CD4-positive, alpha-beta T cell (primary cell): ENCODE results near the gene CDH22. TPM values are rescaled to one million over a fixed set of nuclear protein-coding genes. Genes with fewer than 3 reads are reported as not detected.

Experiments used
- ATAC-seq: fragments of 200-7000 bp; cut with Tn5 transposase; one replicate; pipeline ENCODE4 v1.10.0; 2022; ENCODE audit warnings: mild to moderate bottlenecking; ENCODE audit not compliant: poor library complexity
- CTCF ChIA-PET: fragments of 350-600 bp; sonication (Branson Sonifier 250); formaldehyde crosslinking; loops from one replicate; lab custom pipeline; 2021; ENCODE audit warnings: antibody characterized with exemption, inconsistent platforms; lab: Charles Lee
- POLR2A ChIA-PET: fragments of 350-600 bp; sonication (Branson Sonifier 250); formaldehyde crosslinking; loops from one replicate; lab custom pipeline; 2021; ENCODE audit warnings: antibody characterized with exemption, inconsistent platforms; lab: Charles Lee
- DNase-seq, 14 experiments: peaks; one replicate each; pipeline ENCODE4 v3.0.0-alpha.2; 2013 to 2020; ENCODE audit warnings: mixed read lengths in 2 of 14
- H3K27ac ChIP-seq, 2 donors: one replicate each; pipeline versions ENCODE4 v1.5.1 to v1.7.0; 2013; ENCODE audit warnings: low read length in 2 of 2, low read depth in 1 of 2, mild to moderate bottlenecking in 1 of 2
- H3K27me3 ChIP-seq, 2 experiments: 1 replicate in 1 of 2; 2 replicates in 1 of 2; pipeline versions ENCODE4 v1.6.1 to v1.7.0; 2013; ENCODE audit warnings: low read length in 2 of 2, control low read depth in 1 of 2, mild to moderate bottlenecking in 1 of 2, moderate library complexity in 1 of 2; ENCODE audit not compliant: insufficient read depth in 2 of 2, control insufficient read depth in 1 of 2
- H3K36me3 ChIP-seq: one replicate; pipeline ENCODE4 v1.6.1; 2013; ENCODE audit warnings: low read length, control low read depth; ENCODE audit not compliant: insufficient read depth
- H3K4me1 ChIP-seq: one replicate; pipeline ENCODE4 v1.6.1; 2013; ENCODE audit warnings: low read length, control low read depth; ENCODE audit not compliant: insufficient read depth
- H3K4me3 ChIP-seq: one replicate; pipeline ENCODE4 v1.5.1; 2013; ENCODE audit warnings: mild to moderate bottlenecking, low read length, moderate library complexity
- H3K9me3 ChIP-seq, 2 experiments: 1 replicate in 1 of 2; 2 replicates in 1 of 2; pipeline versions ENCODE4 v1.6.1 to v1.7.0; 2013; ENCODE audit warnings: low read length in 2 of 2, mild to moderate bottlenecking in 2 of 2, control low read depth in 1 of 2, moderate library complexity in 1 of 2; ENCODE audit not compliant: control insufficient read depth in 1 of 2, insufficient read depth in 1 of 2
- H3K27ac Mint-ChIP-seq: one replicate; pipeline ENCODE4 v1.8.0; 2020; ENCODE audit warnings: mixed read lengths
- H3K27me3 Mint-ChIP-seq: one replicate; pipeline ENCODE4 v1.8.0; 2021; ENCODE audit warnings: mixed read lengths
- H3K36me3 Mint-ChIP-seq: one replicate; pipeline ENCODE4 v1.8.0; 2021; ENCODE audit warnings: low read depth, mixed read lengths
- H3K4me1 Mint-ChIP-seq: one replicate; pipeline ENCODE4 v1.8.0; 2021; ENCODE audit warnings: low read depth, mixed read lengths
- H3K4me3 Mint-ChIP-seq: one replicate; pipeline ENCODE4 v1.8.0; 2020; ENCODE audit warnings: mild to moderate bottlenecking, mixed read lengths
- H3K9me3 Mint-ChIP-seq: one replicate; pipeline ENCODE4 v1.8.0; 2020; ENCODE audit warnings: mixed read lengths
- intact Hi-C, 2 experiments: fragments of 100-400 bp; cut with DNase I in 1 of 2; cut with micrococcal nuclease in 1 of 2; formaldehyde crosslinking; loops; one replicate each; pipeline versions ENCODE4 v1.15.1 to v1.9.0; 2023 to 2025; cut with DNase I, micrococcal nuclease
- total RNA-seq, 174 experiments: library from RNA in 2 of 174; stranded (reverse) in 2 of 174; gene quantifications; one replicate each; pipeline ENCODE4 v1.2.3 and lab custom pipeline; 2021 to 2026
- TF ChIP-seq, protein P1 (sequence below): fragments of 200-600 bp; IDR thresholded peaks from one replicate; pipeline ENCODE4 v1.8.0; 2022; ENCODE audit warnings: antibody characterized with exemption, mild to moderate bottlenecking

The CDH22 gene
- total RNA-seq, 2 experiments from 2014 or later: not detected

GRCh38 chr20:46331611-46332361 is 23.5 kb upstream of the CDH22 start:
- no peaks in the 10 kb centered on the region for H3K36me3 ChIP-seq
- H3K27me3 Mint-ChIP-seq: peaks cover 51% of the 10 kb centered on the region
- POLR2A ChIA-PET: interaction anchor here (0.7 kb wide), 1 partner anchor 159 kb away, joined by 3 read pairs; no protein-coding TSS in a partner anchor
- H3K27ac Mint-ChIP-seq: no peak overlapping the region
- ATAC-seq: no peak
- H3K9me3 Mint-ChIP-seq: no peaks in the 10 kb centered on the region
- intact Hi-C loops: no loop called here
- DNase-seq: no peak
- no peaks in the 10 kb centered on the region for H3K4me1 ChIP-seq
- no peak overlapping the region for H3K4me3 ChIP-seq
- H3K36me3 Mint-ChIP-seq: no peaks in the 10 kb centered on the region
- H3K27ac ChIP-seq: no peak overlapping the region
- CTCF ChIA-PET: no interaction called here
- H3K27me3 ChIP-seq: peaks cover 12 to 22% of the 10 kb centered on the region in 2 experiments
- H3K4me1 Mint-ChIP-seq: no peaks in the 10 kb centered on the region
- peaks cover 0 to 7% of the 10 kb centered on the region in 2 experiments for H3K9me3 ChIP-seq
- no peak overlapping the region for H3K4me3 Mint-ChIP-seq
- TF ChIP-seq, protein P1, sequence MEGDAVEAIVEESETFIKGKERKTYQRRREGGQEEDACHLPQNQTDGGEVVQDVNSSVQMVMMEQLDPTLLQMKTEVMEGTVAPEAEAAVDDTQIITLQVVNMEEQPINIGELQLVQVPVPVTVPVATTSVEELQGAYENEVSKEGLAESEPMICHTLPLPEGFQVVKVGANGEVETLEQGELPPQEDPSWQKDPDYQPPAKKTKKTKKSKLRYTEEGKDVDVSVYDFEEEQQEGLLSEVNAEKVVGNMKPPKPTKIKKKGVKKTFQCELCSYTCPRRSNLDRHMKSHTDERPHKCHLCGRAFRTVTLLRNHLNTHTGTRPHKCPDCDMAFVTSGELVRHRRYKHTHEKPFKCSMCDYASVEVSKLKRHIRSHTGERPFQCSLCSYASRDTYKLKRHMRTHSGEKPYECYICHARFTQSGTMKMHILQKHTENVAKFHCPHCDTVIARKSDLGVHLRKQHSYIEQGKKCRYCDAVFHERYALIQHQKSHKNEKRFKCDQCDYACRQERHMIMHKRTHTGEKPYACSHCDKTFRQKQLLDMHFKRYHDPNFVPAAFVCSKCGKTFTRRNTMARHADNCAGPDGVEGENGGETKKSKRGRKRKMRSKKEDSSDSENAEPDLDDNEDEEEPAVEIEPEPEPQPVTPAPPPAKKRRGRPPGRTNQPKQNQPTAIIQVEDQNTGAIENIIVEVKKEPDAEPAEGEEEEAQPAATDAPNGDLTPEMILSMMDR: no peak

DNA sequence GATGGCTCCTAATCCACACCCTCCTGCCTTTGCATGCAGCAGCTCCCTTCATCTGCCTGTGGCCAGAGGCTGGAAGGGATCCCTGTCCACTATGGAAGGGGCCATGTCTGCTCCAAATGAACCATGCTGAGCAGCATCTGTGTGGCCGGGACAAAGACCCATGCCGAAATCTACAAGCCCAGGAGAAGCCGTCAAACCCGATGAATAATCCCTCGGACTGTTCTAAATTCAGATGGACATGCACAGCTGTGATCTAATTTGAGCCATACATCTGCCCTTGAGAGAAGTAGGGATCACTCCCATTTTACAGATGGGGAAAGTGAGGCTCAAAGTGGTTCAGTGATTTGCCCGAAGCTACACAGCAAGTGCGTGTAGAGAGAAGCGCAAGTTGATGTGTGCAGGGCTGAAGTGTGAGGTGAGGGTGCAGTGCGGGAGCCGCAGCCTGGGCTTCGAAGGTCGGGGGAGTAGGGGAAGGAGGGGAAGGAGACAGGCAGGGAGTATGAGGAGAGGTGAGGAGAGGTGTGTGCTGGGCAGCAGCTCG is 22.6 kb upstream of the CDH22 start:
- no peaks in the 10 kb centered on the region for H3K4me1 ChIP-seq
- peaks cover 9 to 22% of the 10 kb centered on the region in 2 experiments for H3K27me3 ChIP-seq
- no peak overlapping the region for H3K27ac ChIP-seq
- H3K4me3 ChIP-seq: no peak overlapping the region
- CTCF ChIA-PET: no interaction called here
- Mint-ChIP-seq H3K4me1 (no peaks in the 10 kb centered on the region), H3K9me3 (no peaks in the 10 kb centered on the region), H3K27ac (no peak overlapping the region), H3K27me3 (peaks cover 43% of the 10 kb centered on the region), H3K4me3 (no peak overlapping the region), H3K36me3 (no peaks in the 10 kb centered on the region)
- DNase-seq (no peak), ATAC-seq (no peak)
- H3K9me3 ChIP-seq: peaks cover 0 to 7% of the 10 kb centered on the region in 2 experiments
- TF ChIP-seq, protein P1: no peak
- intact Hi-C loops: no loop called here
- no peaks in the 10 kb centered on the region for H3K36me3 ChIP-seq
- POLR2A ChIA-PET: no interaction called here

DNA sequence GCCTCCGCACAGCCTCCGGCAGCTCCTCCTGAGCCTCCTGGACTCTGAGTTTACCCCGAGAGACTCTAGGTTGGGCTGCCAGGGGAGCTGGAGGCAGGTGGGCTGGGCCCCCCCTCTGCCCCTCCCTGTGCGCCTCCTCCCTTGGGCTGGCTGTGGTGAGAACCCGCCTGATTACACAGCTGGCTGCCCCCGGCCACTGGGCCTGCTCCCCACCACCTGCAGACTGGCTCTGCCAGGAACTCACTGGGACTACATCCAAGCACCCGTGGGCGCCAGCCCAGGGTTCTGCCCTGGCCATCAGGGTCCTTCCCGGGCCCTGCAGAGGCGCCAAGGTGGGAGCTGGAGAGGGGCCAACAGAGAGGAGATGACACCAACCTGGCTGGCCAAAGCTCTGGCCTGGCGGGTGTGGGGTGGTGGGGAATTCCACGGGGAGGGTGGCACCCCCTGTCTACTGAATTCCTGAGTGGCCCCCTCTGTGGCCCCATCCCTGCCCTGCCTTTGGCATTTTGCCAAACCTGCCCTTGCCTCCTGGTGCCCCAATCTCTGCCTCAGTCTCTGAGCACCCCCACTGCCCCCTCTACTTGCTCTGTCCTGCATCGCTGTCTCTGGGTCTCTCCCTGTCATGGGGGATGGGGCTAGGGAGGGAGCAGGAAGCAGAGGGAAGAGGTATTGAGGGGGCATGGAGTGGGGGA is 21.9 kb upstream of the CDH22 start:
- H3K9me3 ChIP-seq: peaks cover 0 to 7% of the 10 kb centered on the region in 2 experiments
- Mint-ChIP-seq H3K9me3 (no peaks in the 10 kb centered on the region), H3K27me3 (peaks cover 42% of the 10 kb centered on the region), H3K27ac (no peak overlapping the region), H3K4me1 (no peaks in the 10 kb centered on the region), H3K36me3 (no peaks in the 10 kb centered on the region), H3K4me3 (no peak overlapping the region)
- no peaks in the 10 kb centered on the region for H3K36me3 ChIP-seq
- no peak overlapping the region for H3K4me3 ChIP-seq
- H3K27ac ChIP-seq: no peak overlapping the region
- peaks cover 6 to 18% of the 10 kb centered on the region in 2 experiments for H3K27me3 ChIP-seq
- TF ChIP-seq, protein P1: no peak
- no peaks in the 10 kb centered on the region for H3K4me1 ChIP-seq
- intact Hi-C loops: no loop called here
- ChIA-PET POLR2A (no interaction called here), CTCF (no interaction called here)
- DNase-seq: no peak
- no peak for ATAC-seq
